ENCODE data around the gene CEP55.

GRCh38 chr10:93456480-93456879, 39.9 kb upstream of the CEP55 start:
- no peak for TF ChIP-seq EZH2 (IDR thresholded peaks at IDR 0.05; ENCODE audit: borderline replicate concordance, low read length)
- no peak for TF ChIP-seq CTCF (IDR thresholded peaks at IDR 0.05; ENCODE audit: low read length)

All from OCI-LY1 (cell line).